GM19193 (cell line): ENCODE data around the gene EFL1.

Source experiments
- POLR2A ChIP-seq: IDR thresholded peaks from 4 replicates; pipeline ENCODE4 v1.6.1; 2011; ENCODE audit not compliant: insufficient read depth, insufficient read length; ENCODE audit errors: extremely low read depth

The EFL1 gene

GRCh38 chr15:82275410-82275809 lies 12.9 kb upstream of the EFL1 start:
- TF ChIP-seq POLR2A, result no peak

DNA sequence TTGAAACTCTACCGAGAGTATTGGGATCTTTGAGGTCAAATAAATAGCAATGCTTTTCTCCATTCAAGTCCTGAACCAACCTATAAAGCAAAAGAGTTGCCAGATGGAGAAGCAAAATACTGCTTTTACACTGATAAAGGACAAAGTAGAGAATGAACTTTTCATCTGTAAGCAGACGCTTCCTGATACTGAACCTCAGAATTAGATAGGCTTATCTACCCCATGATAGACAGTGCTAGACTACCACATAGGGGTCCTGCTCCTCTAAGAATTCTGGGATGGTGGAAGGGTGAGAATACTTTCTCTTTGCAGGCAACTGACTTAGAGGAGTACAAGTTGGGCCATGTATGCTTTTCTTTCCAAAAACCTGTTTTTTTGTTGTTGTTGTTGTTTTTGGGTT lies 9.6 kb upstream of the EFL1 start:
- no peak for TF ChIP-seq POLR2A

DNA sequence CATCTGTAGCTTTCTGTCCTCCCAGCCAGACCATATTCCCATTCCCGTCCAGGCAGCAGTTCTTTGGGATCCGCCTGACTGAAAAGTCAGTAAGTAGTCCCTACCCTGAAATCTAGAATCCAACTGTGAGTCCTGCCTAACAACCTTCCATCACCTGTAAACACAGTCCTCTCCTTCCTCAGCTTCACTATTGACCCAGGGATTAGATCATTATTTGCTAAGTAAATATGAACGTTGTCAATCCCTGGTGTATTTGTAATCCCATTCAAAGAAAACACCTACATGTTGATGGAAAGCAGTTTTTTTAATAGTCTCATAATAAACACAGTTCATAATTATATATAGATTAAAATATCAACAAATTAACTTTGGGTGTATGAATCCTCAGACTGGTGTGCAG lies 816 bp upstream of the EFL1 start:
- no peak for TF ChIP-seq POLR2A

GRCh38 chr15:82239685-82240391 lies 22.7 kb downstream of the EFL1 start:
- no peak for TF ChIP-seq POLR2A

- TF ChIP-seq POLR2A, result no peak
These were observed 30.7 kb downstream of the EFL1 start for GRCh38 chr15:82231842-82232241.

DNA sequence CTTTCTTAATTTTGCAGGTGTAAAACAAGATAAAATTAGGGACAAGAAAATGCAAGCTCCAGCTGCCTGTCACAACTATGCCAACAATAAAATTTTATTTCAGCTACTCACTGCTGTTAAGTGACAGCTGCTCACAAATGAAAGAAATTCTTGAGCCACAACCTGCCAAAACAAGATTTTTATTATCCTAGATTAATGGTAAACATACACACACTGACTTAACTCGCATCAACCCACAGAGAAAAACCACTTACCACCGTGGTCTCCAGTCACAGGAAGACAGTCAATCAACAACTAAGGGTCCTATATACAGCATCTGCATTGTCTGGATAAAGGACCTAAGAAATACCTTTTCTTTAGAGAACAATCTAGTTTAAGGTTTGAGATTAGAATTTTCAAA lies 31.3 kb downstream of the EFL1 start:
- no peak for TF ChIP-seq POLR2A

DNA sequence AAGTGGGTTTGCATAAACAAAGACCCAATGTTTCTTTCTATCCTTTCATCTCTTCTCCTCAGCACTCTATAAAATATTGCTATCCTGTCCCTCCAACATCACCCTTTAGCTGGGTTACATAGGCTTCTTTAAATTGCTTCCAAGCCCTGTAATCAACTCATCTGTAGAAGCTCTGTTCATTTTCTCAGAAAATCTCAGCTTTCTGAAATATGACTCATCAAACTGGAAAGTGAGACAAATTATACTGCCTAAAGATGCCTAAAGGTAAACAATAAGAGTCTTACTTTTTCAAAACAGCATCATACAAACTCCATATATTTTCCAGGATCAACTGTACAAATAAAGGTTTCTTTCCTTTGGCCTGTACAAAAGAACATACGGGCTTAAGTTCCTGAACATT lies 33.8 kb downstream of the EFL1 start:
- no peak for TF ChIP-seq POLR2A

GRCh38 chr15:82197733-82198594 lies 64.6 kb downstream of the EFL1 start:
- TF ChIP-seq POLR2A, result no peak

GRCh38 chr15:82196353-82196752 lies 66.2 kb downstream of the EFL1 start:
- no peak for TF ChIP-seq POLR2A

GRCh38 chr15:82186719-82187406 lies 75.7 kb downstream of the EFL1 start:
- TF ChIP-seq POLR2A, result no peak

- no peak for TF ChIP-seq POLR2A
These were observed 76.4 kb downstream of the EFL1 start for GRCh38 chr15:82186161-82186560.

GRCh38 chr15:82184776-82185175 lies 77.8 kb downstream of the EFL1 start:
- TF ChIP-seq POLR2A, result no peak

DNA sequence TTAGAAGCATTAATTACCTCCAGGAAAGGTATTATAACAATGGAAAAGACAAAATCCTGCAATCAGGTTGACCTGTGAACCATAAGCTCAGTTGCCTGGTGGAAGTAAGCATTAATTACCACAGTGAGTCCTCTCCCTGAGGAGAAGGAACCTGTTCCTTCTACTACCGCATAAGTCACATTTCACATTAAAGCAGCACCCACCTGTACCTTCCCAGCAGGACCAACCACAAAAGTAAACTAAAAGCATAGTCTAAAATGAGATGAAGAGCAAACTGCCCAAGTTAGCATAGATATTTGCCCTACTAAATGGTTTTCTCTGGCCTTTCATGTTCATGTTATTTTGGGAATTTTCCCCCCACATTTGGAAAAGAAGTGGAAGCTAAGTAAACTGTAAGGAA lies 78.2 kb downstream of the EFL1 start:
- TF ChIP-seq POLR2A, result no peak

DNA sequence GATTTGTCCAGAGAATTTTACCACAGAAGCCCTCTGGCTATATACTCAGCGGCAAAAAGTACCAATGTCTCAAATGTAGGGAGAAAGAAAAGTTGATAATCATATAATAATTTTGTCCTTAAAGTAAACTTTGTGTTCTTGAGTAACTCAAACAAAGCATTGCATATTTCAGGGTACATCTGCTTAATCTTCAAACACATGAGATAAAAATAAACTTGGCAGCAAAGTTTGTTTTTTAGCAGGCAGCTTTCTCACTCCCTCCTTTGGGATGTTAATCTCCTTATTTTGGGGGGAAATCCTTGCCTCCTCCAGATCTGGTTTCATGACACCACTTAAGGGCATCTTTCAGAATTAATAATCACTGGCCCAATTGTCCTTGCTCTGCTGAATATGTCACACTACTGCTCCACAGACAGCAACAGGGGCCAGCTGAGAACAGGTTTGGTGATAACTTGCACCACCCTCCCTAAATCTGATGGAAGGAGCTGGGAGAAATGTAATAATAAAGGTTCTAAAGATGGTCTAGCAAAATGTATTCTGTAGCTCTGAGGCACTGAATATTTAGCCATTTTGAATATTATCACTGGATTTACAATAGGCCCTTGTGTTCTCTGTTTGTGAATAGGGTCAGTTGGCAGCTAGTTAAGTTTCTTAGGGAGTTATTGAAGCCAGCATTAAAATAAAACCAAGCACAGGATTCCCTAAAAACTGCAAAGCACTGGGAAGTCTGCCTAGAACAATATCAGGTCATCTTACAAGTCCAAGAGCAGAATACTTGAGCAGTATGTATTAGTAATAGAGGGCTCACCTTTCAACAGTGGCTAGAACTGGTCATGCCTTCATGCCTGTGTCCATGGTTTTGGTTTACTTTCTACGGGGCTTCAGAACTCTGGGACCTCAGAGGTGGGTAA lies 79.2 kb downstream of the EFL1 start:
- TF ChIP-seq POLR2A, result no peak
